IMR-90 (cell line): ENCODE measurements around the gene TMEM40. TPM values are rescaled to one million over a fixed set of nuclear protein-coding genes. Genes with fewer than 3 reads are reported as not detected.

ENCODE experiments used
- ATAC-seq: fragments of 200-7000 bp; cut with Tn5 transposase; 2 replicates; pipeline ENCODE4 v1.9.1; 2020; ENCODE audit warnings: low read depth, mild to moderate bottlenecking, moderate library complexity
- BruUV-seq: library from RNA; stranded (reverse); fragments of 400-500 nt; replicated peaks from 2 replicates; lab custom pipeline; 2021; lab: Mats Ljungman, UMichigan
- CTCF ChIA-PET: fragments of 300-600 bp; formaldehyde crosslinking; extraction: SDS; loops from one replicate; lab custom pipeline; 2021; ENCODE audit warnings: antibody characterized with exemption; lab: Yijun Ruan, JAX
- POLR2A ChIA-PET: fragments of 300-600 bp; sonication (Branson Sonifier 250); formaldehyde crosslinking; loops from one replicate; lab custom pipeline; 2022; ENCODE audit warnings: antibody characterized with exemption; ENCODE audit not compliant: unreplicated experiment; lab: Charles Lee
- DNase-seq: peaks from one replicate; pipeline ENCODE4 v3.0.0; 2013
- H2AFZ ChIP-seq: replicated peaks from 2 replicates; pipeline ENCODE3; 2013; ENCODE audit warnings: low read length, mild to moderate bottlenecking; ENCODE audit not compliant: poor library complexity
- H2AK5ac ChIP-seq: 2 replicates; pipeline ENCODE4 v1.6.1; 2013; ENCODE audit warnings: low read depth, low read length, inconsistent platforms
- H2AK9ac ChIP-seq: replicated peaks from 2 replicates; pipeline ENCODE3; 2013; ENCODE audit warnings: mild to moderate bottlenecking, low read depth, low read length, moderate library complexity; ENCODE audit not compliant: poor library complexity
- H2BK120ac ChIP-seq: 2 replicates; pipeline ENCODE4 v1.6.1; 2013; ENCODE audit warnings: low read depth, low read length, inconsistent platforms
- H2BK15ac ChIP-seq: 3 replicates; pipeline ENCODE4 v1.6.1; 2013; ENCODE audit warnings: low read depth, low read length, inconsistent platforms
- H2BK20ac ChIP-seq: 2 replicates; pipeline ENCODE4 v1.6.1; 2013; ENCODE audit warnings: low read depth, mild to moderate bottlenecking, inconsistent platforms, low read length, moderate library complexity
- H2BK5ac ChIP-seq: 2 replicates; pipeline ENCODE4 v1.6.1; 2013; ENCODE audit warnings: mild to moderate bottlenecking, low read depth, low read length, inconsistent platforms; ENCODE audit not compliant: poor library complexity, severe bottlenecking
- H3K14ac ChIP-seq: replicated peaks from 2 replicates; pipeline ENCODE4 v1.6.1; 2013; ENCODE audit warnings: low read depth, low read length, inconsistent platforms
- H3K18ac ChIP-seq: 2 replicates; pipeline ENCODE4 v1.6.1; 2013; ENCODE audit warnings: low read depth, low read length, control low read depth
- H3K23ac ChIP-seq: 2 replicates; pipeline ENCODE4 v1.6.1; 2013; ENCODE audit warnings: low read depth, low read length, inconsistent platforms
- H3K27ac ChIP-seq: 2 replicates; pipeline ENCODE4 v1.5.1; 2013; ENCODE audit warnings: mild to moderate bottlenecking, control low read depth, low read length; ENCODE audit not compliant: insufficient read depth
- H3K27me3 ChIP-seq: 2 replicates; pipeline ENCODE4 v1.6.1; 2013; ENCODE audit warnings: low read length; ENCODE audit not compliant: control insufficient read depth, insufficient read depth
- H3K36me3 ChIP-seq: 2 replicates; pipeline ENCODE4 v1.6.1; 2013; ENCODE audit warnings: low read length, mixed read lengths; ENCODE audit not compliant: control insufficient read depth, insufficient read depth
- H3K4ac ChIP-seq: 2 replicates; pipeline ENCODE4 v1.6.1; 2013; ENCODE audit warnings: low read depth, low read length, inconsistent platforms
- H3K4me1 ChIP-seq: 2 replicates; pipeline ENCODE4 v1.6.1; 2013; ENCODE audit warnings: low read length, mixed read lengths; ENCODE audit not compliant: control insufficient read depth, insufficient read depth
- H3K4me2 ChIP-seq: 2 replicates; pipeline ENCODE4 v1.6.1; 2013; ENCODE audit warnings: low read depth, mild to moderate bottlenecking, control low read depth, low read length, moderate library complexity
- H3K4me3 ChIP-seq: 2 replicates; pipeline ENCODE4 v1.5.1; 2013; ENCODE audit warnings: low read depth, mild to moderate bottlenecking, control low read depth, low read length, moderate library complexity; ENCODE audit not compliant: insufficient read depth
- H3K56ac ChIP-seq: 2 replicates; pipeline ENCODE4 v1.6.1; 2013; ENCODE audit warnings: low read length, inconsistent platforms; ENCODE audit not compliant: insufficient read depth; ENCODE audit errors: extremely low read depth
- H3K79me1 ChIP-seq, 2 experiments: 2 replicates each; pipeline ENCODE4 v1.6.1; 2013; ENCODE audit warnings: low read length in 2 of 2, inconsistent platforms in 1 of 2, low read depth in 1 of 2
- H3K9ac ChIP-seq: 2 replicates; pipeline ENCODE4 v1.6.1; 2013; ENCODE audit warnings: low read depth, low read length, control low read depth
- H3K9me1 ChIP-seq: 2 replicates; pipeline ENCODE4 v1.6.1; 2013; ENCODE audit warnings: low read length, inconsistent platforms; ENCODE audit not compliant: insufficient read depth
- H3K9me3 ChIP-seq: 2 replicates; pipeline ENCODE4 v1.6.1; 2013; ENCODE audit warnings: low read length; ENCODE audit not compliant: control insufficient read depth, insufficient read depth
- H4K20me1 ChIP-seq: 2 replicates; pipeline ENCODE4 v1.6.1; 2013; ENCODE audit warnings: low read length, inconsistent platforms; ENCODE audit not compliant: insufficient read depth
- H4K5ac ChIP-seq: 2 replicates; pipeline ENCODE4 v1.6.1; 2013; ENCODE audit warnings: mild to moderate bottlenecking, low read depth, low read length, control low read depth
- H4K8ac ChIP-seq, 2 experiments: 2 replicates each; pipeline ENCODE4 v1.6.1; 2013; ENCODE audit warnings: low read depth in 2 of 2, low read length in 2 of 2, control low read depth in 1 of 2, inconsistent platforms in 1 of 2
- H4K91ac ChIP-seq: 2 replicates; pipeline ENCODE4 v1.6.1; 2013; ENCODE audit warnings: low read depth, low read length, inconsistent platforms; ENCODE audit not compliant: insufficient read depth
- CHD1 ChIP-seq: IDR thresholded peaks from 2 replicates; pipeline ENCODE4 v1.6.1; 2012; ENCODE audit warnings: low read depth, low read length, improper control_type of control experiment
- MXI1 ChIP-seq: IDR thresholded peaks from 2 replicates; pipeline ENCODE4 v1.6.1; 2012; ENCODE audit warnings: low read depth, mild to moderate bottlenecking, low read length, moderate library complexity, borderline replicate concordance
- WGBS, 2 experiments: methylation state at CpG; one replicate each; pipeline versions ENCODE4 v1.1.5 to v1.1.7; 2013; ENCODE audit warnings: missing lambda C conversion rate in 2 of 2; ENCODE audit not compliant: insufficient read length in 1 of 2; ENCODE audit errors: extremely low coverage in 2 of 2; 5-methylcytosine and 5-hydroxymethylcytosine counted together
- dilution Hi-C: fragments of 300-500 bp; cut with HindIII; formaldehyde crosslinking; loops from one replicate; pipeline ENCODE4 v1.14.3; 2018; ENCODE audit warnings: low sequenced_read_pairs; ENCODE audit not compliant: unreplicated experiment
- in situ Hi-C: fragments of 300-500 bp; cut with MboI; formaldehyde crosslinking; loops from 3 replicates; pipeline ENCODE4 v1.14.3; 2019; ENCODE audit warnings: low sequenced_read_pairs, inconsistent platforms, mixed read lengths
- intact Hi-C: fragments of 100-400 bp; cut with micrococcal nuclease; formaldehyde crosslinking; loops from 2 replicates; pipeline ENCODE4 v1.10.0; 2022
- polyA plus RNA-seq, 3 experiments: library from polyadenylated mRNA; depleted of rRNA; stranded (reverse); fragments of >200 nt; gene quantifications; 2 replicates each; pipeline ENCODE4 v1.2.3, GENCODE V29; 2012; ENCODE audit warnings: low replicate concordance in 1 of 3
- total RNA-seq: library from RNA; depleted of rRNA; stranded (reverse); fragments of >200 nt; gene quantifications from 2 replicates; pipeline ENCODE4 v1.2.3, GENCODE V29; 2012

The TMEM40 gene
- total and polyA plus RNA-seq, 2 of the 4 experiments (the other 2 are of a cell fraction) = 0.27 TPM; not detected in 1

GRCh38 chr3:12722226-12722625 is 36.8 kb downstream of the TMEM40 start:
- no peaks in the 10 kb centered on the region for H3K4me1 ChIP-seq
- H2BK5ac ChIP-seq = no peak overlapping the region
- no peak overlapping the region for H2BK120ac ChIP-seq
- H3K79me1 ChIP-seq = no peaks in the 10 kb centered on the region
- TF ChIP-seq MXI1 = no peak
- no peak for TF ChIP-seq CHD1
- H3K4ac ChIP-seq = no peak overlapping the region
- in situ Hi-C loops (no loop called here), intact Hi-C loops (no loop called here), dilution Hi-C loops (no loop called here)
- ATAC-seq = no peak
- no peaks in the 10 kb centered on the region for H3K9me1 ChIP-seq
- H3K9me3 ChIP-seq = peaks cover 9% of the 10 kb centered on the region; the same call in 1 of the 2 replicates
- H2AK9ac ChIP-seq = no peak overlapping the region
- H3K23ac ChIP-seq = no peak overlapping the region
- H4K91ac ChIP-seq = no peak overlapping the region
- no peaks in the 10 kb centered on the region for H4K20me1 ChIP-seq
- no peak overlapping the region for H3K4me2 ChIP-seq
- no peak overlapping the region for H3K56ac ChIP-seq
- BruUV-seq = no TSS peak
- no peak overlapping the region for H4K8ac ChIP-seq
- 100% methylated on average over 1 of the region's 3 CpGs; no CpG with 5 or more reads in 1 of the 2 experiments for WGBS, 2 experiments
- no peak overlapping the region for H4K5ac ChIP-seq
- DNase-seq = no peak
- H2AK5ac ChIP-seq = no peak overlapping the region
- no peaks in the 10 kb centered on the region for H3K36me3 ChIP-seq
- no peak overlapping the region for H2AFZ ChIP-seq
- H2BK20ac ChIP-seq = no peak overlapping the region
- ChIA-PET CTCF (no interaction called here), POLR2A (no interaction called here)
- no peak overlapping the region for H3K27ac ChIP-seq
- no peak overlapping the region for H3K9ac ChIP-seq
- peaks cover 2% of the 10 kb centered on the region; the same call in 1 of the 2 replicates for H3K27me3 ChIP-seq
- no peak overlapping the region for H3K14ac ChIP-seq
- H3K18ac ChIP-seq = no peak overlapping the region
- H2BK15ac ChIP-seq = no peak overlapping the region; the same call in 2 of the 3 replicates
- H3K4me3 ChIP-seq = no peak overlapping the region
